Measurements from ENCODE around the gene SLC39A8. TPM values are rescaled to one million over a fixed set of nuclear protein-coding genes. Genes with fewer than 3 reads are reported as not detected.

The SLC39A8 gene
- total RNA-seq, 4 donors from 2014 or later, result 9.3 to 238 (median 147) TPM

GRCh38 chr4:102217775-102218355 is 127.4 kb downstream of the SLC39A8 start:
- DNase-seq (ENCODE audit: low spot score) (no peak), ATAC-seq (ENCODE audit: low FRiP score) (no peak)
- TF ChIP-seq CTCF (IDR thresholded peaks at IDR 0.05), result no peak

GRCh38 chr4:102217345-102217744 is 127.9 kb downstream of the SLC39A8 start:
- DNase-seq (ENCODE audit: low spot score) (no peak), ATAC-seq (ENCODE audit: low FRiP score) (no peak)
- no peak for TF ChIP-seq CTCF (IDR thresholded peaks at IDR 0.05)

GRCh38 chr4:102216666-102217065 is 128.6 kb downstream of the SLC39A8 start:
- no peak for ATAC-seq (ENCODE audit: low FRiP score)
- TF ChIP-seq CTCF (IDR thresholded peaks at IDR 0.05), result no peak

GRCh38 chr4:102213031-102213430 is 132.3 kb downstream of the SLC39A8 start:
- no peak for DNase-seq (ENCODE audit: low spot score)
- no peak for ATAC-seq (ENCODE audit: low FRiP score)
- no peak for TF ChIP-seq CTCF (IDR thresholded peaks at IDR 0.05)

More at GRCh38 chr4:102216666-102217065, 128.6 kb downstream of the SLC39A8 start:
- no peak for DNase-seq (ENCODE audit: low spot score)

Small RNAs within 50 kb of the gene (small RNA-seq; reads per million reads assigned to genes)
- gene RN7SL728P, result not detected

Other genes starting within 250 kb of the SLC39A8 start
- gene NFKB1, start 155.9 kb upstream of the SLC39A8 start, total RNA-seq, result 100 to 1,000 TPM in 1 of 4 donors, 10 to 100 TPM in 3; 26.4 to 151 (median 46.6) TPM